AG09319 (cell line): Measurements from ENCODE around the gene FAM170B.

ENCODE experiments used
- DNase-seq: peaks from one replicate; pipeline ENCODE4 v3.0.0-alpha.2; 2010; ENCODE audit warnings: low read depth; ENCODE audit errors: extremely low read depth
- TF ChIP-seq, protein P1 (sequence below): IDR thresholded peaks from 2 replicates; pipeline ENCODE4 v1.5.1; 2011; ENCODE audit warnings: low read depth, mild to moderate bottlenecking, inconsistent platforms, low read length, moderate library complexity

The FAM170B gene

DNA sequence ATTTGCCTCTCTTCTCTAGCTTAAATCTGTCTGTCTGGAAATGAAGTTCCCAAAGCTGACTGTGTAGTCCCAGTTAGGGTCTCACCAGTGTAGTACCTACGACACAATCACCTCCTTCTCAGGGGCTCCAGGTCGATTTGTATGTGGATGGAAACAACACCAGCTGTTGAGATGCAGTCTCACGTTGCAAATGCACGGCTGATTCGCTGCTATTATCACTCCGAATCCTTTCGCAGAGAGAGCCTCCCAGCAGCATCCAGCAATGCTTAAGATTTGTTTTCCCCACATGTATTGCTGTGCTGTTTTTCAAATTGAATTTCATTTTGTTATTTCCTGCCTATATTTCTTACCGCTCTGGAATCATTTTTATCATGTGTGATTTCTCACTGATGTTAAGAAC, 34.8 kb downstream of the FAM170B start:
- TF ChIP-seq, protein P1, sequence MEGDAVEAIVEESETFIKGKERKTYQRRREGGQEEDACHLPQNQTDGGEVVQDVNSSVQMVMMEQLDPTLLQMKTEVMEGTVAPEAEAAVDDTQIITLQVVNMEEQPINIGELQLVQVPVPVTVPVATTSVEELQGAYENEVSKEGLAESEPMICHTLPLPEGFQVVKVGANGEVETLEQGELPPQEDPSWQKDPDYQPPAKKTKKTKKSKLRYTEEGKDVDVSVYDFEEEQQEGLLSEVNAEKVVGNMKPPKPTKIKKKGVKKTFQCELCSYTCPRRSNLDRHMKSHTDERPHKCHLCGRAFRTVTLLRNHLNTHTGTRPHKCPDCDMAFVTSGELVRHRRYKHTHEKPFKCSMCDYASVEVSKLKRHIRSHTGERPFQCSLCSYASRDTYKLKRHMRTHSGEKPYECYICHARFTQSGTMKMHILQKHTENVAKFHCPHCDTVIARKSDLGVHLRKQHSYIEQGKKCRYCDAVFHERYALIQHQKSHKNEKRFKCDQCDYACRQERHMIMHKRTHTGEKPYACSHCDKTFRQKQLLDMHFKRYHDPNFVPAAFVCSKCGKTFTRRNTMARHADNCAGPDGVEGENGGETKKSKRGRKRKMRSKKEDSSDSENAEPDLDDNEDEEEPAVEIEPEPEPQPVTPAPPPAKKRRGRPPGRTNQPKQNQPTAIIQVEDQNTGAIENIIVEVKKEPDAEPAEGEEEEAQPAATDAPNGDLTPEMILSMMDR, result no peak
- no peak for DNase-seq

DNA sequence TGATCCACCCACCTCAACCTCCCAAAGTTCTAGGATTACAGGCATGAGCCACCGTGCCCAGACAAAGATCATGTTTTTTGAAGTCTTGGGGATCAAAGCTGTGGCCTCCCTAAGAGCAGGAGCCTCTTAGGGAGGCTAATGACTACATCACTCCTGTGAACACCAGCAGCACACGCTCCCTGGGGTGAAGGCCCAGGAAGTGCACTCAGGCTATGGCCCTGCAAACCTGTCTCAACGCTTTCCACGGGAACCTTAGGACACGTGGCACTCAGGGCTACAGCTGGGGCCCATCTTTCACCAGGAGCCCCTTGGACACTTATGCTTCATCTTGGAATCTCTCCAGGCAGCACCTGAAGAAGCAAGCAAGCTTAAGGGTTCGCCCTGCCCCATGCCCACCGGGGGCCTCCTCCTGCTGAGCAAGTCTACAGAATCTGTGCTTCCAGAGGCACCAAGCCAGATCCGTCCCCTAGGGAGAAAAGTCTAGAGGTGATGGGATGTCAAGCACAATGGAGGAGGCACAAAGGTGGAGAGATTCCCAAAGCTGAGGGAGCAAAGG, 36.9 kb downstream of the FAM170B start:
- no peak for DNase-seq
- TF ChIP-seq, protein P1, result no peak

DNA sequence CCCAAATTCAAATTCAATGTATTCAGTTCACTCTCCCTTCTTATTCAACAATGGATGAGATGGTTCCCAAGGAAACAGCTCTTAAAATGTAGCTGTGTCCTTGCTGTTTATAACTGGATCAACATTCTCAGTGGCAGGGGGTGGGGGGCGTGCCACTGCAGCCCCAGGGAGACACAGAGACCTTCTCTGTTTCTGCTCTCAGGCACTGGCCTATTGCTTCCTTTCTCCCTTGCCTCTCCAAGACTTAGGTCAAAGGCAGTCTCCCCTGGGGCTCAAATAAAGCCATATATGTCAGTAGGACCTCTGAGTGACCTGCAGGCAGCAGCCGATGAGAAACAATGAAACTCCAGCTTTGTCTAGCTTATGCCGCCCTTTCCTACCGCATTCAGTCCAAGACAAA, 39.2 kb downstream of the FAM170B start:
- TF ChIP-seq, protein P1, result no peak
- DNase-seq, result no peak

DNA sequence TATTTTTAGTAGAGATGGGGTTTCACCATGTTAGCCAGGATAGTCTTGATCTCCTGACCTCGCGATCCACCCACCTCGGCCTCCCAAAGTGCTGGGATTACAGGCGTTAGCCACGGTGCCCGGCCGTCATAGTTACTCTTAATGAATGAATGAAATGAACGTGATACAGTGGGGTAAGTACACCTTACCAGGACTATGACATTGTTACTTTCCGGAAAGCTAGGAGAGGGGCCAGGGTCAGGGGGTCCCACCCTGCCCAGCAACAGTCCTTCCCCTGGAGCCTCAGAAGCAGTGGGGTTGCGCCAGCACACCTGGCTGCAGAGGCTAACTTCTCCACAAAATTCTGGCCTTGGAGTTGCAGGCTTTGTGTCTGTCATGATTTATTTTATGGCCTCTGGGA, 39.9 kb downstream of the FAM170B start:
- no peak for DNase-seq
- TF ChIP-seq, protein P1, result no peak

DNA sequence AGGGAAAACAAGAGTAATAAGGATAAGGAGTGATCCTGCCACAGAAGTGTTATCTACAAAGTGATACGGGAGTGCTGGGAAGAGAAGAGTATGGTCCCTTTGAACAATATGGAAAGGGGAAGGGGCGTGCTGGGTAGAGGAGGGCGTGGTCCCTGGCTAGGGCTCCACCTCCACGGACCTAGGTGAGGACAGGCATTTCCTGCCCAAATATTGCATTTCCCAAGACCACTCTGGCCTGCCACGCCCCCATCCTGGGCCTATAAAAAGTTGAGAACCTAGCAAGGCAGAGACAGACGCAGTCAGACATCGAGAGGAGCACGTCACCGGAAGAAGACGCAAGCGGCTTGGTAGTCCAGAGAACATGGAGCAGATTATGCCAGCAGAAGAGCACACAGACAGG, 41.3 kb downstream of the FAM170B start:
- TF ChIP-seq, protein P1, result no peak

DNA sequence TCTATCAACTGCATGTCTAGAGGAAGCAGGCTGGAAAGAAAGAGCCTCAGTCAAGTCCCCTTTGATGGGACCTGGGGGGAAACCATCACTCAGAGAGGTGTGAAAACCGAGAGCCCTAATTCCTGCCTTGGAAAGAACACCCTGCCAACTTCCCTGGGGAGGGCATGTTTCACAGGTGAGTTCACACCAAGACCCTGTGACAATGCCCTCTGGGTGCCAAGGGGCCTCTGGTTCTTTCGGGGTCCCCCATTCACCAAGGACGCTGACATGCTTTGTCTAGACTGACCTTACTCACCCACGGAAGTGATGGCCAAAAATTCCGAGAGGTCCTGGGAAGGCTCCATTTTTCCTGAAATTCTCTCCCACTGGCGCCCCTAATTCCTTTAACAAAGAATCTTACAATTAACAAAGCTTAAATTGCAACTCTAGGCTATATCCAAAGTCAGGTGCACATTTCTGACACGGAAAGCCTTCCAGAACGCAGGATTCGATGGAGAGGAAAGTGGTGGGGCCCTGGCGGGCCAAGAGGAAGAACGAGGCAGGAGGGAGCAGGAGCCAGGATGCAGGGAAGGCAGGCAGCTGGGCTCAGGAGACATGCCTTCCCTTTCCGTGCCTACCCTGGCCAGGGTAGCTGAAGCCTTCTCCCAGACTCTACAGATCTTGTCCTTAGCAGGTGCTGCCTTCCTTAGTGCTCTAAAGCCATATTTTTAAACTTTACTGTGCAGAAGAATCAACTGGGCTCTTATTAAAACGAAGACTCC, 42.2 kb downstream of the FAM170B start:
- DNase-seq, result no peak
- TF ChIP-seq, protein P1, result no peak

More for the DNA sequence above, 41.3 kb downstream of the FAM170B start:
- no peak for DNase-seq

DNA sequence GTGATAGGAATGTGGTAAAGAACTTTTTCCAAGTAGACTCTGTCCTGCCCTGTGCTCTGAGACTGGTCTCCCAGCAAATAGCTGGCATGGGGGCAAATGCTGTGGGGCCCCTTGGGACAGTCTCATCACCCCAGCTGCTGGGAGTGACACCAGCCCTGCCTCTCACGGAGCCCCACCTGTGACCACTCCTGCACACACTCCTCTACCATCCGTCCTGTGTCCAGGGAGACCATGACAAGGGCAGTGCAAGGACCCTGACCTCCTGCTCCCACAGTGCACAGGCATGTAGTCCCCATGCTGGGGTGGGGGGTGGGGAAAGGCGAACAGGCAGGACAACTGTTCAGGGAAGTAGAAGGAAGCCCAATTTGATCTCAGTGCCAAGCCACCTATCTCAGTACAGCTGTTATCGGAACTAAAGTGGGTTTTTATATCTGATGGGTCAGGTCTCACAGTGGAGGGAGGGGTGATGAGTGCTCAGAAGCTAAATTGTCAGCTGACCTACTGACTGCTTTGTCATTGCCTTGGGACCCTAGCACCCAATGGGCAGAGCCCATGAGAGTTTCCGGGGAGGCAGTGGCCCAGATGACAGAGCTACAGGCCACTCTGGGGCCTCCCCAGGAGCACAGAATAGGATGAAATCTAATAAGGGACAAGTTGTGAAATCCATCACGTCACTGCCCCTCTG, 43.0 kb downstream of the FAM170B start:
- DNase-seq, result no peak
- TF ChIP-seq, protein P1, result no peak
